Naive thymus-derived CD4-positive, alpha-beta T cell (primary cell): ENCODE measurements around the gene DAB2. TPM values are rescaled to one million over a fixed set of nuclear protein-coding genes. Genes with fewer than 3 reads are reported as not detected.
A peak's percentile ranks its signal among the peaks of the same experiment; 100 is the strongest.

Experiments used
- ATAC-seq: fragments of 150-1000 bp; cut with Tn5 transposase; 2 replicates; pipeline ENCODE4 v1.10.0; 2021; ENCODE audit warnings: mild to moderate bottlenecking, moderate library complexity
- CTCF ChIA-PET: fragments of 350-600 bp; sonication (Branson Sonifier 250); formaldehyde crosslinking; loops from one replicate; lab custom pipeline; 2021; ENCODE audit warnings: antibody characterized with exemption; lab: Charles Lee
- POLR2A ChIA-PET: fragments of 350-600 bp; sonication (Branson Sonifier 250); formaldehyde crosslinking; loops from one replicate; lab custom pipeline; 2021; ENCODE audit warnings: antibody characterized with exemption, inconsistent platforms; lab: Charles Lee
- DNase-seq, 9 donors: peaks; one replicate each; pipeline versions ENCODE4 v3.0.0 to v3.0.0-alpha.2; 2020 to 2022; ENCODE audit warnings: mixed read lengths in 1 of 9
- H3K27ac ChIP-seq: one replicate; pipeline ENCODE4 v1.7.0; 2013; ENCODE audit warnings: mild to moderate bottlenecking, low read depth, low read length, moderate library complexity
- H3K27me3 ChIP-seq, 2 donors: one replicate each; pipeline ENCODE4 v1.7.0; 2013; ENCODE audit warnings: low read length in 2 of 2, mild to moderate bottlenecking in 2 of 2, moderate library complexity in 2 of 2; ENCODE audit not compliant: control insufficient read depth in 2 of 2, insufficient read depth in 2 of 2
- H3K36me3 ChIP-seq, 3 experiments: 1 replicate in 2 of 3; 2 replicates in 1 of 3; pipeline ENCODE4 v1.7.0; 2013; ENCODE audit warnings: low read length in 3 of 3, mild to moderate bottlenecking in 3 of 3, moderate library complexity in 1 of 3; ENCODE audit not compliant: insufficient read depth in 3 of 3, control insufficient read depth in 2 of 3
- H3K4me1 ChIP-seq, 2 donors: one replicate each; pipeline ENCODE4 v1.7.0; 2013; ENCODE audit warnings: low read length in 2 of 2, mild to moderate bottlenecking in 2 of 2, moderate library complexity in 1 of 2; ENCODE audit not compliant: control insufficient read depth in 2 of 2, insufficient read depth in 2 of 2
- H3K4me3 ChIP-seq: 2 replicates; pipeline ENCODE4 v1.7.0; 2013; ENCODE audit warnings: mild to moderate bottlenecking, low read length
- H3K9me3 ChIP-seq, 3 experiments: 1 replicate in 2 of 3; 2 replicates in 1 of 3; pipeline ENCODE4 v1.7.0; 2013; ENCODE audit warnings: low read length in 3 of 3; ENCODE audit not compliant: control insufficient read depth in 2 of 3
- H3K27ac Mint-ChIP-seq, 9 donors: one replicate each; pipeline ENCODE4 v1.8.0; 2020 to 2022; ENCODE audit warnings: mixed read lengths in 9 of 9, mild to moderate bottlenecking in 8 of 9, moderate library complexity in 5 of 9, inconsistent platforms in 2 of 9
- H3K27me3 Mint-ChIP-seq, 5 donors: one replicate each; pipeline ENCODE4 v1.8.0; 2021 to 2022; ENCODE audit warnings: mixed read lengths in 5 of 5, mild to moderate bottlenecking in 1 of 5
- H3K36me3 Mint-ChIP-seq, 5 donors: one replicate each; pipeline ENCODE4 v1.8.0; 2020 to 2022; ENCODE audit warnings: mixed read lengths in 5 of 5, mild to moderate bottlenecking in 3 of 5, inconsistent platforms in 1 of 5
- H3K4me1 Mint-ChIP-seq, 7 donors: one replicate each; pipeline ENCODE4 v1.8.0; 2020 to 2022; ENCODE audit warnings: mixed read lengths in 7 of 7, mild to moderate bottlenecking in 3 of 7, inconsistent platforms in 1 of 7
- H3K4me3 Mint-ChIP-seq, 10 donors: one replicate each; pipeline ENCODE4 v1.8.0; 2020 to 2022; ENCODE audit warnings: mild to moderate bottlenecking in 10 of 10, mixed read lengths in 10 of 10, moderate library complexity in 6 of 10, inconsistent platforms in 2 of 10
- H3K9me3 Mint-ChIP-seq, 11 donors: one replicate each; pipeline ENCODE4 v1.8.0; 2020 to 2022; ENCODE audit warnings: mixed read lengths in 11 of 11, mild to moderate bottlenecking in 4 of 11, inconsistent platforms in 1 of 11, moderate library complexity in 1 of 11
- intact Hi-C, 2 donors: fragments of 100-400 bp; cut with micrococcal nuclease; formaldehyde crosslinking; loops; one replicate each; pipeline ENCODE4 v1.15.1; 2023
- polyA plus RNA-seq, 2 donors: library from polyadenylated mRNA; unstranded; fragments of 300-500 nt; fragmentation: Illumina TruSeq; gene quantifications; one replicate each; pipeline ENCODE4 v1.2.3, GENCODE V29; 2021
- total RNA-seq, 6 experiments: library from RNA in 5 of 6; stranded (reverse) in 5 of 6; gene quantifications; 1 replicate in 5 of 6; 2 replicates in 1 of 6; pipeline ENCODE4 v1.2.3 and lab custom pipeline; 2021 to 2026

Gene DAB2
- total and polyA plus RNA-seq, 7 experiments from 2014 or later, result 1.0 to 6.3 (median 5.8) TPM; not detected in 3

GRCh38 chr5:39360471-39361111 lies 64.2 kb downstream of the DAB2 start:
- Histone ChIP-seq H3K4me1 (no peaks in the 10 kb centered on the region), H3K4me3 (no peak overlapping the region), H3K27me3 (no peaks in the 10 kb centered on the region), H3K9me3 (no peaks in the 10 kb centered on the region), H3K36me3 (no peaks in the 10 kb centered on the region), H3K27ac (no peak overlapping the region)
- no peak for DNase-seq
- ATAC-seq, result no peak
- ChIA-PET CTCF (no interaction called here), POLR2A (no interaction called here)
- H3K27me3 Mint-ChIP-seq, result peaks cover 0 to 2% (median 0%) of the 10 kb centered on the region in 5 donors
- H3K4me3 Mint-ChIP-seq, result no peak overlapping the region
- intact Hi-C loops, result no loop called here
- no peaks in the 10 kb centered on the region for H3K36me3 Mint-ChIP-seq
- H3K9me3 Mint-ChIP-seq, result peaks cover 0 to 5% (median 0%) of the 10 kb centered on the region in 11 donors
- H3K27ac Mint-ChIP-seq, result peak overlapping the region in 1 of 9 donors; percentile 16
- no peaks in the 10 kb centered on the region for H3K4me1 Mint-ChIP-seq

- CTCF ChIA-PET, result no interaction called here
- Histone ChIP-seq H3K4me3 (no peak overlapping the region), H3K27me3 (no peaks in the 10 kb centered on the region), H3K27ac (no peak overlapping the region), H3K9me3 (peaks cover 0 to 7% (median 0%) of the 10 kb centered on the region in 3 experiments), H3K36me3 (no peaks in the 10 kb centered on the region), H3K4me1 (no peaks in the 10 kb centered on the region)
- Mint-ChIP-seq H3K4me1 (no peaks in the 10 kb centered on the region), H3K36me3 (peaks cover 0 to 11% (median 0%) of the 10 kb centered on the region in 5 donors), H3K27ac (no peak overlapping the region), H3K27me3 (no peaks in the 10 kb centered on the region), H3K9me3 (peaks cover 2 to 19% (median 14%) of the 10 kb centered on the region in 11 donors), H3K4me3 (no peak overlapping the region)
- intact Hi-C loops, result no loop called here
- DNase-seq (no peak), ATAC-seq (no peak)
- POLR2A ChIA-PET, result no interaction called here
These were observed 68.5 kb downstream of the DAB2 start for GRCh38 chr5:39356263-39356662.

- H3K4me3 ChIP-seq, result no peak overlapping the region
- Mint-ChIP-seq H3K27ac (no peak overlapping the region), H3K36me3 (peaks cover 0 to 11% (median 0%) of the 10 kb centered on the region in 5 donors), H3K27me3 (no peaks in the 10 kb centered on the region), H3K9me3 (peaks cover 2 to 29% (median 15%) of the 10 kb centered on the region in 11 donors), H3K4me3 (no peak overlapping the region), H3K4me1 (no peaks in the 10 kb centered on the region)
- CTCF ChIA-PET, result interaction anchor here (0.9 kb wide), 1 partner anchor 138 kb away, joined by 3 read pairs; no protein-coding TSS in a partner anchor
- H3K27me3 ChIP-seq, result no peaks in the 10 kb centered on the region
- H3K4me1 ChIP-seq, result no peaks in the 10 kb centered on the region
- H3K36me3 ChIP-seq, result no peaks in the 10 kb centered on the region
- intact Hi-C loops, result no loop called here
- DNase-seq (no peak), ATAC-seq (no peak)
- H3K27ac ChIP-seq, result no peak overlapping the region
- POLR2A ChIA-PET, result no interaction called here
- H3K9me3 ChIP-seq, result peaks cover 0 to 14% (median 0%) of the 10 kb centered on the region in 3 experiments
These were observed 69.5 kb downstream of the DAB2 start for GRCh38 chr5:39355324-39355723.

GRCh38 chr5:39353717-39354399 lies 70.9 kb downstream of the DAB2 start:
- H3K27me3 ChIP-seq, result no peaks in the 10 kb centered on the region
- H3K4me1 ChIP-seq, result no peaks in the 10 kb centered on the region
- no peaks in the 10 kb centered on the region for H3K4me1 Mint-ChIP-seq
- H3K4me3 Mint-ChIP-seq, result no peak overlapping the region
- POLR2A ChIA-PET, result no interaction called here
- ATAC-seq (no peak), DNase-seq (no peak)
- no peaks in the 10 kb centered on the region for H3K27me3 Mint-ChIP-seq
- H3K9me3 Mint-ChIP-seq, result peaks cover 10 to 43% (median 20%) of the 10 kb centered on the region in 11 donors
- intact Hi-C loops, result no loop called here
- H3K4me3 ChIP-seq, result no peak overlapping the region
- H3K9me3 ChIP-seq, result peaks cover 0 to 14% (median 0%) of the 10 kb centered on the region in 3 experiments
- peaks cover 0 to 11% (median 5%) of the 10 kb centered on the region in 5 donors for H3K36me3 Mint-ChIP-seq
- no peak overlapping the region for H3K27ac ChIP-seq
- no peak overlapping the region for H3K27ac Mint-ChIP-seq
- H3K36me3 ChIP-seq, result no peaks in the 10 kb centered on the region
- CTCF ChIA-PET, result no interaction called here

GRCh38 chr5:39352951-39353350 lies 71.8 kb downstream of the DAB2 start:
- Histone ChIP-seq H3K9me3 (peaks cover 0 to 14% (median 0%) of the 10 kb centered on the region in 3 experiments), H3K4me3 (no peak overlapping the region), H3K27me3 (no peaks in the 10 kb centered on the region), H3K36me3 (no peaks in the 10 kb centered on the region), H3K27ac (no peak overlapping the region), H3K4me1 (no peaks in the 10 kb centered on the region)
- Mint-ChIP-seq H3K4me1 (no peaks in the 10 kb centered on the region), H3K4me3 (no peak overlapping the region), H3K27ac (no peak overlapping the region), H3K36me3 (peaks cover 0 to 11% (median 5%) of the 10 kb centered on the region in 5 donors), H3K27me3 (no peaks in the 10 kb centered on the region), H3K9me3 (peaks cover 10 to 43% (median 20%) of the 10 kb centered on the region in 11 donors)
- CTCF ChIA-PET, result no interaction called here
- ATAC-seq, result no peak
- POLR2A ChIA-PET, result interaction anchor here (0.7 kb wide), 1 partner anchor 281 kb away, joined by 8 read pairs; no protein-coding TSS in a partner anchor
- DNase-seq, result no peak
- intact Hi-C loops, result no loop called here

- peaks cover 0 to 14% (median 0%) of the 10 kb centered on the region in 3 experiments for H3K9me3 ChIP-seq
- Mint-ChIP-seq H3K27ac (no peak overlapping the region), H3K4me1 (no peaks in the 10 kb centered on the region), H3K9me3 (peaks cover 11 to 47% (median 20%) of the 10 kb centered on the region in 11 donors), H3K4me3 (no peak overlapping the region), H3K27me3 (no peaks in the 10 kb centered on the region), H3K36me3 (peaks cover 0 to 11% (median 5%) of the 10 kb centered on the region in 5 donors)
- POLR2A ChIA-PET, result no interaction called here
- ATAC-seq (no peak), DNase-seq (no peak)
- no peaks in the 10 kb centered on the region for H3K36me3 ChIP-seq
- H3K27ac ChIP-seq, result no peak overlapping the region
- no peaks in the 10 kb centered on the region for H3K27me3 ChIP-seq
- no peaks in the 10 kb centered on the region for H3K4me1 ChIP-seq
- CTCF ChIA-PET, result no interaction called here
- no peak overlapping the region for H3K4me3 ChIP-seq
- intact Hi-C loops, result no loop called here
These were observed 72.6 kb downstream of the DAB2 start for GRCh38 chr5:39352170-39352569.
